Medulla oblongata (tissue), 1 donor: Measurements from ENCODE around the gene SSTR1.

ENCODE experiments used
- DNase-seq: peaks from one replicate; pipeline ENCODE4 v3.0.0-alpha.2; 2015; ENCODE audit errors: extremely low spot score

SSTR1 gene

GRCh38 chr14:38202444-38203191 is 5.1 kb upstream of the SSTR1 start:
- no peak for DNase-seq

DNA sequence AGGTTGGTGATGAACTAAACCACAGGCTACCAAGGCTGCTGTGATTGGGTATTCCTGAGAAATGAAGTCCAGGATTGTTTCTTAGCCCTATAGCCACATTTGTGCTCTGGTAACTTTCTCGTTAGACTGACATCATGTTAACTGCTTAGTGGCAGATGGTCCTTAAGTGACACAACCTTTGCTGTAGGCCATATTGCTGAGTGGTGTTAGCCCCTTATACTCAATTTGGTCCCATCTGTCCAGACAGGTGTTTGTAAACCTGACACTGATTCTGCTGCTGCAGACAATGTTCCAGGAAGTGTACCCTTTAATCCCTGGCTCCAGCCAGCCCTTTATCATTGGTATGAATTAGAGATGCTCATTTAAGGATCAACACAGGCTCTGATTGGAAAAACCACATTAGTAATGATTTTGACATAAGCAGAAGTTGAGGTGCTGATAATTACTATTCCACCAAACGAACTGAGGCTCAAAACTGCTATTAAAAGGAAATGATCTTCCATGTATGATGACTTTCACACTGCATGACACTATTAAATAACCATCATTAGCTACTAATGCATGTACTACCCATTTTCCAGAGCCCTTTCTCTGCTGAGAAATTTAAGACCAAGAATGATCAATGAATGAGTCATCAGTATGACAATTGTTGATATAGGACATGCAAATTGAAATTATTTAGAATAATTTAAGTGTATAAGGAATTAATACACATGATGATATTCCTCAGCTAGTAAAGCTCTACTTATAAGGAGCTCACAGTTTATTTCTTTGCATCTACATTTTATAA is 3.6 kb upstream of the SSTR1 start:
- no peak for DNase-seq

- DNase-seq: no peak
Measured at GRCh38 chr14:38204719-38205115, 3.0 kb upstream of the SSTR1 start.

- no peak for DNase-seq
Measured at GRCh38 chr14:38205119-38205813, 2.4 kb upstream of the SSTR1 start.

DNA sequence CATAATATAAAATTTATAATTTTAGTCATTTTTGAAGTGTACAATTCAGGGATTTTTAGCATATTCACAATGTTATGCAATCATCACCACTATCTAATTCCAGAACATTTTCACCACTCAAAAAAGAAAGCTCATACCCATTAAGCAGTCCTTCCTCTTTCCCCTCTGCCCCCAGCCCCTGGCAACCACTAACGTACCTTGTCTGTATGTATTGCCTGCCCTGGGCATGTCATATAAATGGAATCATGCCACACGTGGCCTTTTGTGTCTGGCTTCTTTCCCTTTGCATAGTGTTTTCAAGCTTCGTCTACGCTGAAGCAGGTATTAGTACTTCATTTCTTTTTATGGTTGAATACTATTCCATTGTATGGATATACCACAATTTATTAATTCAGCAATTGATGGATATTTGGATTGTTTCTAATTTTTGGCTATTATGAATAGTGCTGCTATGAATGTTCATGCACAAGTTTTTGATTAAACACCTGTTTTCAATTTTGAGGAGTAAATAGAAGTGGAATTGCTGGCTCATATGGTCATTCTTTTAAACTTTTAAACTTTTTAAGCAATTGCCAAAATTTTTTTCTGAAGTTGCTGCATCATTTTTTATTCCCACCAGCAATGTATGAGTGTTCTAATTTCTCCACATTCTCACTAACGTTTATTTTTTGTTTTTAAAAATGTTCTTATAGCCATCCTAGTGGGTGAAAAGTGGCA is 1.6 kb upstream of the SSTR1 start:
- DNase-seq: no peak

DNA sequence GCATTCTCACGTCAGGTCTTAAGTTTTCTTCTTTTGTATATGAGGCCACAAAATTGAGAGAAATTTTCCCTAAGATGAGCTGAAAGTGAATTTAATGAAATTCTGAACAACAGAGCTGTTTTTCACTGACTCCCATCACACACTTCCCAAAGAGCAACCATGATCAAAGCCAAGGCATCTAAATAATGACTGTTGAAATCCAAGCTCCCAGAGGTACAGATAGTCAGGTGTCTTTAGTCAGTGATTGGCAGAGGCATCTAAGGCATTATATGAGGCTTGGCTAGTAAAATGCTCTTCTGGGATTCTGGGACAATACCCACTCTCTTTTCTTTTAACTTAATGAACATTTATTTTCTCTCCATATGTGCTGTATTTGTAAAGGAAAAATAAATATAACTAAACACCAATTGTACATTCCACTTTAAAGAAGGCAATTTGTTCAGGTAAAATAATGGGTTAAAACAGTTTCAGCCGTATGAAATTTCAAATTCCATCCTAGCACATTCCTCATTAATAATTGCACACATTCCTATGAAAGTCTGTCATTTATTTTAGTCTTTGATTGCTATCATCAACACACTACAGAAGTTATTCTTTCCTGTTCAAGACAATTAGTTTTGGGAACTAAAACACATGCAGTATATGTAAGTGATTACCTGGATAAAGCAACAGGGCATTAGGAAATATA is 871 bp upstream of the SSTR1 start:
- no peak for DNase-seq

GRCh38 chr14:38207377-38207735 is 348 bp upstream of the SSTR1 start:
- no peak for DNase-seq

- DNase-seq: no peak
Measured at GRCh38 chr14:38208618-38209562, 1.2 kb downstream of the SSTR1 start.

GRCh38 chr14:38209572-38210557 is 2.2 kb downstream of the SSTR1 start:
- DNase-seq: no peak

- DNase-seq: no peak
Measured at GRCh38 chr14:38210587-38211216, 3.0 kb downstream of the SSTR1 start.

- no peak for DNase-seq
Measured at GRCh38 chr14:38211255-38211735, 3.6 kb downstream of the SSTR1 start.

GRCh38 chr14:38212111-38212510 is 4.4 kb downstream of the SSTR1 start:
- no peak for DNase-seq

- DNase-seq: no peak
Measured at GRCh38 chr14:38213001-38213400, 5.3 kb downstream of the SSTR1 start.

DNA sequence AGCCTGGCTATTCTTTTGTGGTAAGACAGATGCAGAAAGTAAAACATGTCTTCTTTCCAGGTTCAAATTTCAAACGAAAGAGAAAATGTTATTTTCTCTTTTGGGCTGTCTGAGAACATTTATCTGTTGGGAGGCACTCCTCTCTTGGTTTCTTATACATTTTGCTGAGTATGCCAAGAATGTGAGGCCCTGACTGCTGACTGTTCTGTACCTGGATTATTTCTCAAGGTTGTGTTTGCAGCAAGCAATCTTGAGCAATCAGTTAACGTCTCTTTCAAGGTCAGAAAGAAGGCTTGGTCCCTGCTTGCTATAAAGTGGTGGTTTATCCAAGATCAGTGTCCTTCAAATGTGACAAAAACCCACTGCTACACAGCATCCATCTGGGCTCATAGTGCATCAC is 9.8 kb downstream of the SSTR1 start:
- no peak for DNase-seq

- DNase-seq: no peak
Measured at GRCh38 chr14:38221077-38221476, 13.4 kb downstream of the SSTR1 start.

DNA sequence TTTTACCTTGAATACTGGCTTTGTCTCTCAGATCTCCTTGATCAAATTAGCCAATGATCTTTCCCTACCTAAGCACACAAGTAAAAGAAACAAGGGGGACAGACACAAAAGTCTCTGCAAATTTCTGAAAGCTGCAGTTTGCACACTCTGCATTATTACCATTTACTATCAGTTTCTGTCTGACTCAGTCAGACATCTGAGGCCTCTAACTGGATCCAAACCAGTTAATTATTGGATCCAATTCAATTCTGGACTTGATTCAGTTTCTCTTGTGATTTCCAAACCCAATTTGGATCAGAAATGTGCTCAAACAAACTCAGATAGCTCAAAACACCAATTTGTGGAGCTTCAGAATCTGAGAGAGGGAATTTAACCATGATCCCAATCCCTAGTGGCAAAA is 16.6 kb downstream of the SSTR1 start:
- no peak for DNase-seq

- DNase-seq: no peak
Measured at GRCh38 chr14:38225946-38226345, 18.2 kb downstream of the SSTR1 start.

- no peak for DNase-seq
Measured at GRCh38 chr14:38226366-38226765, 18.7 kb downstream of the SSTR1 start.
